ENCODE data around the gene GSC2.

GRCh38 chr22:19114984-19115552, 35.0 kb downstream of the GSC2 start:
- TF ChIP-seq POLR2AphosphoS5 (IDR thresholded peaks at IDR 0.05; ENCODE audit: borderline replicate concordance, low read depth, low read length) (no peak), EZH2 (IDR thresholded peaks at IDR 0.05) (no peak)
